BLaER1 treated with 17β-estradiol and CSF1 and Interleukin-3, amounts not matched to agents 10 nM and 100 nM (cell line): ENCODE measurements around the gene LRRTM2.

ENCODE experiments used
- H3K27ac ChIP-seq, 11 experiments: shearing (Covaris generic); formaldehyde crosslinking; 2 replicates each; pipeline ENCODE4 v1.8.1; 2022
- H3K27me3 ChIP-seq, 11 experiments: shearing (Covaris generic); formaldehyde crosslinking; 2 replicates each; pipeline ENCODE4 v1.8.1; 2022
- H3K36me3 ChIP-seq, 11 experiments: shearing (Covaris generic); formaldehyde crosslinking; 2 replicates each; pipeline ENCODE4 v1.8.1; 2022
- H3K4me1 ChIP-seq, 10 experiments: shearing (Covaris generic); formaldehyde crosslinking; 2 replicates each; pipeline ENCODE4 v1.8.1; 2022
- H3K4me2 ChIP-seq, 11 experiments: shearing (Covaris generic); formaldehyde crosslinking; 2 replicates each; pipeline ENCODE4 v1.8.1; 2022
- H3K4me3 ChIP-seq, 10 experiments: shearing (Covaris generic); formaldehyde crosslinking; 2 replicates each; pipeline ENCODE4 v1.8.1; 2022
- H3K9ac ChIP-seq, 11 experiments: shearing (Covaris generic); formaldehyde crosslinking; 2 replicates each; pipeline ENCODE4 v1.8.1; 2022
- H3K9me3 ChIP-seq, 11 experiments: shearing (Covaris generic); formaldehyde crosslinking; replicated peaks in 1 of 11; 2 replicates each; pipeline ENCODE4 v1.8.1; 2022
- H4K20me1 ChIP-seq, 11 experiments: shearing (Covaris generic); formaldehyde crosslinking; 2 replicates each; pipeline ENCODE4 v1.8.1; 2022
- Cebpa-rat ChIP-seq, 11 experiments: shearing (Covaris generic); IDR thresholded peaks; 2 replicates each; pipeline ENCODE4 v1.8.1; 2022

Gene LRRTM2

DNA sequence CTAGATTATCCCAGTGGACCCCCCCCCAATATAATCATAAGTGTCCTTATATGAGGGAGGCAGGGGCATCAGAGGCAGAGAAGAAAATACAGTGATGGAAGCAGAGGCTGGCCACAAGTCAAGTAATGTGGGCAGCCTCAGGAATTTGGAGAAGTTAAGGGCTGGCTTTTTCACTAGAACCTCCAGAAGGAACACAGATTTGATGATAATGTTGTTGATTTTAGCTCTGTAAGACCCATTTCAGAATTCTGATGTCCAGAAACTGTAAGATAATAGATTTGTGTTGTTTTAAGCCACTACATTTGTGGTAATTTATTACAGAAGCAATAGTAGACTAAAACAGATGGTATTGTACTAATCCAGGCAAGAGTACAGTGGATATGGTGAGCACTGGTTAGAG is 36.3 kb upstream of the LRRTM2 start:
- peaks cover 34 to 47% (median 44%) of the 10 kb centered on the region in 11 experiments for H3K9me3 ChIP-seq
- H3K27ac ChIP-seq = no peak overlapping the region
- H3K9ac ChIP-seq = no peak overlapping the region
- peak overlapping the region in 3 of 11 experiments; percentile 27 to 53 (median 38); a peak in 3 of 22 replicates for H3K4me2 ChIP-seq
- no peak overlapping the region for H3K4me3 ChIP-seq
- H4K20me1 ChIP-seq = peaks cover 0 to 14% (median 0%) of the 10 kb centered on the region in 11 experiments; a peak in 4 of 22 replicates
- H3K36me3 ChIP-seq = peaks cover 80 to 100% (median 90%) of the 10 kb centered on the region in 11 experiments
- peaks cover 0 to 16% (median 11%) of the 10 kb centered on the region in 10 experiments; a peak in 15 of 20 replicates for H3K4me1 ChIP-seq
- H3K27me3 ChIP-seq = no peaks in the 10 kb centered on the region
- TF ChIP-seq Cebpa-rat (IDR thresholded peaks at IDR 0.05) = no peak

DNA sequence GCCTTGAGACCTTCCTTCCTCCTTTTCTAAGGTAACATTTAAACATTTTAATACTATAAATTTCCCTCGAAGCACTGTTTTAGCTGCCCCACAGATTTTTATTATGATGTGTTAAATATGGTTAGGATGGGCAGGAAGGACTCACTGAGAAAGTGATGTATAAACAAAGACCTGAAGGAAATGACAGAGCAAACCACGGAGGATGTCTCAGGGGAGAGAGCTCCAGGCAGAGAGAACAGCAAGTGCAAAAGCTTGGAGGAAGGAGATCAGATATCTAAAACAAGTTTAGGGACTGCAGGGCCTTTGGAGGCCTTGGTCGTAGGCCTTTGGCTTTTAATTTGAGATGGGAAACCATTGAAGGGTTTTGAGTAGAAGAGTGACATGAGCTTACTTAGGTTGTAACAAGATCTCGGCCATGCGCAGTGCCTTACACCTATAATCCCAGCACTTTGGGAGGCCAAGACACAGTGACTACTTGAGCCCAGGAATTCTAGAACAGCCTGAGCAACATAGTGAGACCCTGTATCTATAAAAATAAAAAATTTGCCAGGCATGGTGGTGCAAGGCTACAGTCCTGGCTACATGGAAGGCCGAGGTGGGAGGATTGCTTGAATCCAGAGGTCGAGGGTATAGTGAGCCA is 35.5 kb upstream of the LRRTM2 start:
- peaks cover 84 to 100% (median 94%) of the 10 kb centered on the region in 11 experiments for H3K36me3 ChIP-seq

DNA sequence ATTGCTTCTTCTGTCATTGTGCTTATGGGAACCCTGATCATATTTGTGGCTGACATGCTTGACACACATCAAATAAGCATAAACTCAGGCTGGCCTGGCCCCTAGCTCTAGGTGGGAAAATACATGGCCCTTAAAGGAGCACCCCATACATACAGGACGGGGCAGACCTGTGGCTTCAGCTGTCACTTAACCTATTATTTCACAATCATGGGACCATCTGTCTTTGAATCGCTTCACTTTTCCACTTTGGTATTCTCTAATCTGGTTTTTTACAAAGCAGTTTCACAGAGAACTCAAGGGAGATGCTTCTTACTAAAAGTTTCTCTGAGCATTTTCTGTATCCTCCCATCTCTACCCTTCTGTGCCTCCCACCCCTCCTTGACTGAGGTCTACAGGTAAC is 34.6 kb upstream of the LRRTM2 start:
- no peak overlapping the region for H3K9ac ChIP-seq
- H3K27me3 ChIP-seq = no peaks in the 10 kb centered on the region
- peaks cover 0 to 10% (median 0%) of the 10 kb centered on the region in 11 experiments; a peak in 4 of 22 replicates for H4K20me1 ChIP-seq
- H3K9me3 ChIP-seq = peaks cover 34 to 54% (median 45%) of the 10 kb centered on the region in 11 experiments
- no peak overlapping the region for H3K27ac ChIP-seq
- H3K4me3 ChIP-seq = peak overlapping the region in 6 of 10 experiments; percentile 5 to 33 (median 14); a peak in 6 of 20 replicates
- H3K36me3 ChIP-seq = peaks cover 83 to 100% (median 96%) of the 10 kb centered on the region in 11 experiments
- TF ChIP-seq Cebpa-rat (IDR thresholded peaks at IDR 0.05) = peak in 2 of 11 experiments; percentile 10 to 69; a peak in 2 of 22 replicates
- H3K4me2 ChIP-seq = no peak overlapping the region
- peaks cover 0 to 16% (median 11%) of the 10 kb centered on the region in 10 experiments; a peak in 15 of 20 replicates for H3K4me1 ChIP-seq

More for the DNA sequence above, 35.5 kb upstream of the LRRTM2 start:
- H4K20me1 ChIP-seq = peaks cover 0 to 13% (median 0%) of the 10 kb centered on the region in 11 experiments; a peak in 4 of 22 replicates
- no peak overlapping the region for H3K9ac ChIP-seq
- TF ChIP-seq Cebpa-rat (IDR thresholded peaks at IDR 0.05) = no peak
- H3K27ac ChIP-seq = no peak overlapping the region; a peak in 2 of 22 replicates
- no peak overlapping the region; a peak in 1 of 20 replicates for H3K4me3 ChIP-seq
- peaks cover 0 to 16% (median 11%) of the 10 kb centered on the region in 10 experiments; a peak in 15 of 20 replicates for H3K4me1 ChIP-seq
- H3K4me2 ChIP-seq = peak overlapping the region in 9 of 11 experiments; percentile 6 to 53 (median 27); a peak in 15 of 22 replicates
- H3K27me3 ChIP-seq = no peaks in the 10 kb centered on the region
- H3K9me3 ChIP-seq = peaks cover 34 to 51% (median 45%) of the 10 kb centered on the region in 11 experiments

DNA sequence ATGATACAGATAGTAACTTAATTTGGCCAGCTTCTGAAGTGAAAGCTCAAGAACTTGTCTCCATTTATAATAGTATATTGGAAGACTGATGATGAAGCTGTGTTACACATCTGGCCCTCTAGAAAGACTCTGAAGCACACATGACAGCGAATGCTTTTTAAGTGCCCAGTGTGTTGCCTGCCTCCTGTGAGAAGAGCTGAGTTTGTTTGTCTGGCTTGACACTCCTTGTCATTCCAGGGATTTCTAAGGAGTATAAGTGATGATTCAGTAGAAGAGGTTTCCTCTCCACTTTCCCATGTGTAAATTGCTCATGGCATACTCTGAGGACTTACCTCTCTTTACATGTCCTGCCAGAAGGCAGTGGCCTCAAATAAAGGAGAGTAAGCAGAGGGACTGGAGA is 30.4 kb upstream of the LRRTM2 start:
- H3K36me3 ChIP-seq = peaks cover 77 to 89% (median 81%) of the 10 kb centered on the region in 11 experiments
- H3K9ac ChIP-seq = no peak overlapping the region
- H4K20me1 ChIP-seq = peaks cover 0 to 14% (median 9%) of the 10 kb centered on the region in 11 experiments; a peak in 8 of 22 replicates
- no peak overlapping the region for H3K4me3 ChIP-seq
- peaks cover 33 to 50% (median 46%) of the 10 kb centered on the region in 11 experiments for H3K9me3 ChIP-seq
- H3K4me2 ChIP-seq = no peak overlapping the region
- TF ChIP-seq Cebpa-rat (IDR thresholded peaks at IDR 0.05) = no peak
- H3K4me1 ChIP-seq = peaks cover 17 to 31% (median 25%) of the 10 kb centered on the region in 10 experiments
- no peaks in the 10 kb centered on the region for H3K27me3 ChIP-seq
- H3K27ac ChIP-seq = no peak overlapping the region

DNA sequence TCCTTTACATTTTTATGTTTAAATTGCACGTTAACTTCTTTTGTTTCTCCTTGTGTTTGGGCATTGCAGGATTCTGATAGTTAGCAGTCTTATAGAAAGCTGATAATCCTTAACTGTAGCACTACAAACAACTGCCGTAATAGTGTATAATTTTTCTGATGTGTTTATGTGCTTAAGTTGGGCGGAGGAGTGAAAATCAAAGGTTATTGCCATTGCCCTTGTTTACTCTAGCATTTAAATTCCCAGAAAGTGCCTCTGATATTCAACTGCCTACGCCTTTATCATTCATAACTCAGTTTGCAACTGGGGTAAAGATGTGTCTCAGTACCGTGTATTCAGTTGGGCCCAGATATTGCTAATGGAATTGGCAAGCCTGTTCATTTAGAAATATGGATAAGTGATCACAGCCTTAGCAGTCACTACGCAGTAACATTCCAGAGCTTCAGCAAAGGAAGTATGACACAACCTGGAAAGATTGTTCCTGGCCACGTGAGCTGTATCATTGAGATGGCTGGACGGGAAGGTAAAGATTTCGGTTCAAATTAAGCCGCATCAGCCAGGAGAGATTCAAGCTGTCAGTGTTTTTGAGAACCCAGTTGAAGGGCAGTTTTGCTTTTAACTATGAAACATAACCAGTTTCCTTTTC is 28.1 kb upstream of the LRRTM2 start:
- peaks cover 17 to 30% (median 23%) of the 10 kb centered on the region in 11 experiments for H3K9me3 ChIP-seq
- H4K20me1 ChIP-seq = peaks cover 0 to 30% (median 15%) of the 10 kb centered on the region in 11 experiments; a peak in 12 of 22 replicates
- H3K27ac ChIP-seq = peak overlapping the region in 1 of 11 experiments; percentile 64; a peak in 1 of 22 replicates
- no peak for TF ChIP-seq Cebpa-rat (IDR thresholded peaks at IDR 0.05)
- H3K36me3 ChIP-seq = peaks cover 60 to 72% (median 64%) of the 10 kb centered on the region in 11 experiments
- H3K4me3 ChIP-seq = no peak overlapping the region
- peaks cover 32 to 43% (median 40%) of the 10 kb centered on the region in 10 experiments for H3K4me1 ChIP-seq
- H3K4me2 ChIP-seq = no peak overlapping the region
- H3K27me3 ChIP-seq = no peaks in the 10 kb centered on the region
- H3K9ac ChIP-seq = no peak overlapping the region

DNA sequence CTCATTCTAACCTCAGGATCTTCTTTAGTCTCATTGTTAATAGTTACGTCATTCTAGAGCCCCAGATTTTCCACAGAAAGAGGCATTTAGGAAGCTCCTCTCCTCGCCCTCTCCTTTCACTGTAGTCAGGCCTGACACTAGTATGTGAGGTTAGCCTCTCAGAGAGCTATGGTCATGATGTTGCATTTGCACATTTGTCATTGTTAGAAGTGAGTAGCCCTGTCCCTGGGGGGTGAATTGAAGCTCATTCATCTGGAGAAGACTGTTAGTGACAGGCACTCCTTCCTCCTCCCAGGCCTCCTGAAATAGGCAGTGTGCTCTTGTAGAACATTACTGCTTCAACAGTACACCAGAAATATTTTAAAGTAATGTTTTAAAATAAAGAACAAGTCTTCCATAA is 26.6 kb upstream of the LRRTM2 start:
- Histone ChIP-seq H3K9me3 (peaks cover 7 to 21% (median 15%) of the 10 kb centered on the region in 11 experiments; a peak in 16 of 22 replicates), H4K20me1 (peaks cover 0 to 30% (median 15%) of the 10 kb centered on the region in 11 experiments; a peak in 12 of 22 replicates), H3K9ac (peak overlapping the region in 5 of 11 experiments; percentile 7 to 55 (median 42); a peak in 8 of 22 replicates), H3K4me3 (no peak overlapping the region), H3K4me1 (peaks cover 32 to 48% (median 40%) of the 10 kb centered on the region in 10 experiments), H3K36me3 (peaks cover 51 to 68% (median 58%) of the 10 kb centered on the region in 11 experiments), H3K4me2 (peak overlapping the region; percentile 59 to 83 (median 76)), H3K27me3 (no peaks in the 10 kb centered on the region), H3K27ac (peak overlapping the region in 10 of 11 experiments; percentile 32 to 69 (median 62); a peak in 17 of 22 replicates)
- 0 out of 22 replicates have a peak, but pooled peaks of 1 of the 11 experiments have one; percentile 20 for TF ChIP-seq Cebpa-rat (IDR thresholded peaks at IDR 0.05)

DNA sequence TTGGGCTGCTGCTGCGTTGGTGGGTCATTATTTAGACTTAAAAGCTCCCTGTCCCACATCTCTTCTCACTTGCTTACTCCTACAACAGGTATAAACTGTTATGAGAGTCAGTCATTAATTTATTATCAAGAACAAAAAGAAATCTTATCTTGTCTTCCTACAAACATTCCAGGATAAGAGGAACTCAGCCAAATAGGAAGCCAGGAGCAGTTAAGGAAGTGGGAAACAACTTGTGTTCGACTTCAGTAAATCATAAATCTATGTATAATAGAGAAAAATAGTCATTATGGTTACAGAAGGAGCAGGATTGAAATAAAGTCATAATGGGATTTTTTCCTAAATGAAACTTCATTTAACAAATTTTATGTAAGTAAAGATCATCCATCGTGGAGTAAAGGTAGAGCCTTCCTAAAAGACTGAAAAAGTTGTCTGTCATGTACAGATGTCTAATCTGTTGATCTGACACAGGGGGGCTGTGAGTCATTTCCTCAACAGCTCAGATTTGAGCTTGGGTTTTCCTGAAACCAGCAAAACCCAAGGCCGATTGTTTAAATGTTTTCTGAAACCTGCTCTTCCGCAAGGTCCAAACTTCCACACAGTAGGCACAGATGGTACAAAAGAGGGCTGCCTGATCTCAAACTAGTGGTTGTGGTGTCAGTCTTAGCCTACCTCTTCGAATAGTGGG is 25.3 kb upstream of the LRRTM2 start:
- peaks cover 5 to 18% (median 12%) of the 10 kb centered on the region in 11 experiments; a peak in 15 of 22 replicates for H3K9me3 ChIP-seq
- H3K36me3 ChIP-seq = peaks cover 46 to 67% (median 54%) of the 10 kb centered on the region in 11 experiments
- peaks cover 0 to 41% (median 15%) of the 10 kb centered on the region in 11 experiments; a peak in 12 of 22 replicates for H4K20me1 ChIP-seq
- H3K4me1 ChIP-seq = peaks cover 32 to 48% (median 40%) of the 10 kb centered on the region in 10 experiments
- peak overlapping the region; percentile 59 to 83 (median 76) for H3K4me2 ChIP-seq
- peak overlapping the region in 2 of 10 experiments; percentile 1 to 6; a peak in 1 of 20 replicates for H3K4me3 ChIP-seq
- no peak for TF ChIP-seq Cebpa-rat (IDR thresholded peaks at IDR 0.05)
- peak overlapping the region; percentile 1 to 69 (median 59); a peak in 21 of 22 replicates for H3K27ac ChIP-seq
- peak overlapping the region in 10 of 11 experiments; percentile 19 to 57 (median 44); a peak in 14 of 22 replicates for H3K9ac ChIP-seq
- no peaks in the 10 kb centered on the region for H3K27me3 ChIP-seq

DNA sequence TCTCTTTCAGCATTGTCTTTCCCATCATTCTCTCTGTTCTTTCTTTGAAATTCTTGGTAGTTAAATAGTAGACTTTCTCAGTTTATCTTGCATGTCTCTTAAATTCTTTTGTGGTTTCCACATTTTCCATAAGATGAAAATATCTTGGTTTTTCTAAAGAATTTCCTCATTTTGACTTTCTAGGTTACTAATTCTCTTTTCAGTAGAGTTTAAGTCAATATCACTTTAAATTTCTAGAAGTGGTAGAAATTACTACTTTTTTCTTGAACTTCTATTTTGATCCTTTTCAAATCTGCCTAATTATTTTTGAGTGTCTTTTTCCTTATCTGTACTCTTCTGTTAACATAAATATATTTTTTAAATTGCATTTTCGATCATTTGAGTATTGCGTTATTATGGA is 23.6 kb upstream of the LRRTM2 start:
- no peak overlapping the region for H3K4me3 ChIP-seq
- no peak for TF ChIP-seq Cebpa-rat (IDR thresholded peaks at IDR 0.05)
- H3K36me3 ChIP-seq = peaks cover 36 to 67% (median 48%) of the 10 kb centered on the region in 11 experiments
- H3K9me3 ChIP-seq = peaks cover 5 to 16% (median 6%) of the 10 kb centered on the region in 11 experiments; a peak in 15 of 22 replicates
- H3K27me3 ChIP-seq = no peaks in the 10 kb centered on the region
- H3K9ac ChIP-seq = no peak overlapping the region
- H3K27ac ChIP-seq = no peak overlapping the region
- H3K4me2 ChIP-seq = peak overlapping the region in 2 of 11 experiments; percentile 66 to 73; a peak in 3 of 22 replicates
- H4K20me1 ChIP-seq = peaks cover 0 to 41% (median 15%) of the 10 kb centered on the region in 11 experiments; a peak in 12 of 22 replicates
- peaks cover 32 to 48% (median 40%) of the 10 kb centered on the region in 10 experiments for H3K4me1 ChIP-seq
